GM13977 (cell line): Measurements from ENCODE around the gene RNU1-1.
"Not testable (repeated sequence)": the region's sequence is repeated elsewhere in the genome, so short reads cannot be mapped to it uniquely, and the experiment has no call there.

ENCODE experiments used
- DNase-seq: peaks from one replicate; pipeline ENCODE4 v3.0.0; 2012; ENCODE audit warnings: low spot score
- in situ Hi-C: fragments of 300-500 bp; cut with MboI; formaldehyde crosslinking; loops from one replicate; pipeline ENCODE4 v1.12.0; 2022; ENCODE audit warnings: low sequenced_read_pairs, low pct_unique_long_range_greater_than_20kb, mixed read lengths, inconsistent platforms; ENCODE audit not compliant: unreplicated experiment

The RNU1-1 gene

DNA sequence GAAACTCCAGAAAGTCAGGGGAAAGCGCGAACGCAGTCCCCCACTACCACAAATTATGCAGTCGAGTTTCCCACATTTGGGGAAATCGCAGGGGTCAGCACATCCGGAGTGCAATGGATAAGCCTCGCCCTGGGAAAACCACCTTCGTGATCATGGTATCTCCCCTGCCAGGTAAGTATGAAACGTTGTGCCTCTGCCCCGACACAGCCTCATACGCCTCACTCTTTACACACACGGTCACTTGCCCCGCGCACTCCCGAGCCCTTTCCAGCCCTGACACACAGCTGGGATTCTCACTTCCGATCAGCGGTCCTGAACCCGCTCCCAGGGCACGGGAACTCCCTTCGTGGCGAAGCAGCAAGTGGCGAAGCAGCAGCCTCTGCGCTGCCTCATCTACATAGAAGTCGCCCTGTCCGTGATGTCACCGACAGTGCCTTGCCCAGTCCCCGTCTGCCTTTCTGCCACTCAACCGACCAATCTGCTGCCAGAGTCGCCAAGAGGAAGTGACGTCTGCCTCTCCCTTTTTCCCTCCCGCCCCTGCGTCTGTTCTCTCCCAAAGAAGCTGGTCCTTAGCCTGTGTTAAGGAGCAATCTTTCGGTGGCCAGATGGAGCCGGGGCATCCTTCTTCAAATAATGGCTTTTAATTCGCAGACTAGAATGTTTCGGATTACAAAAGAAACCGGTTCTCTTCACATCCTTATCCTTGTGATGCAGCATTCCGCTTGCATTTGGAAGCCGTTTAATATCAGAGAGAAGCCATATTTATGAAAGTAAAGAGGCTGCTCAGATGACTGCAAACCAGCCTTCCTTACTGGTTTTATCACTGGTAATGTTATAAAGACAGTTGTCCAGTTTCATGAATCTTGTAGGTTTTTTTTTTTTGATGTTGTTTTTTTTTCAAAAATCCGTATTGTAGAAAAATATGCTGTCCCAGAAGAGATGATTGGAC is at the start of gene RNU1-1:
RNU1-1 (minus strand) TSS at position 179 of the 949 bp plus-strand sequence.
- in situ Hi-C loops, DNase-seq: not testable (repeated sequence)

DNA sequence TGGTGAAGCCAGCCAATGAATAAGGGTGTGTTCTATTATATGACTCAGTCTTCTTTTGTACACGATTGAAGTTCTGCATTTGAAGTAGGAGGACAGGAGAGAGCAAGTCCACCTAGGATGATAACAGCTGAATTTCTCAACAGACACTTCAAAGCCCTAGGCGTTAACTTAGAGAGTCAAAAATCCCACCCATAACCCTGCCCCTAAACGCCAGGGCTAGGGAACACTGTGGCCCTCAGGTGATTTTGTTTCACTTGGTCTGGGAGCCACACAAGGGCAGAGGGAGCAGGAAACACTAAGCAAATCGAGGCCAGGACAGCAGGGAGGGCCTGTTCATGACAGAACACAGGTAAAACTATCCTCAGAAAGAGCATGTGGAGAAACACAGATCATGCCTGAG is 47.0 kb upstream of the RNU1-1 start:
- DNase-seq: not testable (repeated sequence)

DNA sequence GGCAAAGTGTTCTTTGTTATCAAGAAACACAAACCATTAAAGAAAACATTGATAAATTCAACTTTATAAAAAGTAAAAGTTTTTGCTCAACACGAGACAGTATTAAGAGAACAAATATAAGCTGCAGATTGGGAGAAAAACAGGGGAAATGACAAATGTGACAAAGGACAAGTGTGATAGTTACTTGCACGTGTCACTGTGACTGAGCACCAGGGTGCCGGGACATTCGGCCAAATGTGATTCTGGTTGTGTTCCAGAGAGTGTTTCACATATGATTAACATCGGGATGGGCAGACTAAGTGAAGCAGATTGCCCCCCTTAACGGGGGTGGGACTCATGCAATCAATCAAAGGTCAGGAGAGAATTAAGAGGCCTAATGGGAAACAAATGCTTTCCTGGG is 46.4 kb upstream of the RNU1-1 start:
- in situ Hi-C loops, DNase-seq: not testable (repeated sequence)

More for the DNA sequence above, 47.0 kb upstream of the RNU1-1 start:
- in situ Hi-C loops: not testable (repeated sequence)

DNA sequence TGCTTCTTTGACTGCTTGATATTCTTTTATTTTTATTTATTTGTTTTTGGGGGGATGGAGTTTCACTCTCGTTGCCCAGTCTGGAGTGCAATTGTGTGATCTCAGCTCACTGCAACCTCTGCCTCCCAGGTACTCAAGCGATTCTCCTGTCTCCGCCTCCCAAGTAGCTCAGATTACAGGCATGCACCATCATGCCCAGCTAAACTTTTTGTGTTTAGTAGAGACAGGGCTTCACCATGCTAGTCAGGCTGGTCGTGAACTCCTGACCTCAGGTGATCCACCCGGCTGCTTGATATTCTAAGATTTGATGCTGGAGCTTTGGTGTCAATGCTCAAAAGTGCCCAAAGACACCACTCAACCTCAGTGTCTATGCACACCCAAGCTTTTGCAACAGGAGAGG is 45.6 kb upstream of the RNU1-1 start:
- DNase-seq, in situ Hi-C loops: not testable (repeated sequence)

- in situ Hi-C loops, DNase-seq: not testable (repeated sequence)
Observed at GRCh38 chr1:16557034-16557433, 42.9 kb upstream of the RNU1-1 start.

- in situ Hi-C loops: not testable (repeated sequence)
Observed at GRCh38 chr1:16553244-16553643, 39.2 kb upstream of the RNU1-1 start.

DNA sequence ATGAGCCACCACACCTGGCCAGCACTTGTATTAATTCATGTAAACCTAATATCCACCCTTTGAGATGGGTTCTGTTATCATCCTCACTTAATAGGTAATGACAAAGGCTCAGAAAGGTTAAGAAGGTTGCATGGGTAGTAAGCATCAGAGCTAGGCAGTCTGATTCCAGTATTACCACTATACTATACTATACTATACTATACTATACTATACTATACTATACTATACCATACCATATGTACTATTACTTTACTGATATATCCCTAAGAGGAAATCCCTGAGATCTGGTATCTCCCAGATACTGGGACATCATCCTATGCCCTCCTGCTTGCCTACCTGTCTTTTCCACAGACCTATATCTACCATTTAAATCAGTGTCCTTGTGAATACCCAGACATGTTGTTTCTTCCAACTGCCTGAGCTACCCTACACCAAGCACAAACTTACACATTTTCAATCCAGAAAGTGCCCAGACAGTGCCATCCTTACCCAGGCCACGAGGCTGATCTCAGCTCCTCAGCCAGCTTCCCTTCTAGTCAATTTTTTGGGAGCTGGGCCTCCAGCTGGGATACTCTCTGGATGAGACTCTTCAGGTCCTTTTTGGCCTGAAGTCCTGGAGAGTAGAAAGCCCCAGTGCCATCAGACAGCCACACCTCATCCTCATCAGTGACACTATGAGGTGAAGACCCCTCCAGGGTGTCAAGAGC is 36.3 kb upstream of the RNU1-1 start:
- in situ Hi-C loops, DNase-seq: not testable (repeated sequence)

More at GRCh38 chr1:16553244-16553643, 39.2 kb upstream of the RNU1-1 start:
- DNase-seq: not testable (repeated sequence)

DNA sequence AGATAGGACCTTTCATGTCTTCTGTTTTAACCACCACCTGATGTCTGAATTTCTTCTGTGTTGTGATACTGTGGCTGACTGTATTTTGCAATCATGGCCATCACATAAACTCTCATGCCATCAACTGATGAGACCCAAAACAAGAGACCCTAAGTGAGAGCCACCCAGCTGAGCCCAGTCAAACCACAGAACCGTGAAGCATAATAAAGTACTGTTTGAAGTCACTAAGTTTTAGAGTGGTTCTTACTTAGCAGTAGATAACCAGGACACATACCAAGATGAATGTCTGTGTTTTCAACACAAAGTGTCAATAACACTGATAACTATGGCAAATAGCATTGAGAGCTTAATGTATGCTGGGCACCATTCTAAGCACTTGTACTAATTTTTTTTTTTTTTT is 35.5 kb upstream of the RNU1-1 start:
- DNase-seq, in situ Hi-C loops: not testable (repeated sequence)

- in situ Hi-C loops, DNase-seq: not testable (repeated sequence)
Observed at GRCh38 chr1:16547502-16548241, 33.6 kb upstream of the RNU1-1 start.

- in situ Hi-C loops, DNase-seq: not testable (repeated sequence)
Observed at GRCh38 chr1:16545682-16546095, 31.6 kb upstream of the RNU1-1 start.

- in situ Hi-C loops: not testable (repeated sequence)
Observed at GRCh38 chr1:16540421-16540893, 26.4 kb upstream of the RNU1-1 start.

DNA sequence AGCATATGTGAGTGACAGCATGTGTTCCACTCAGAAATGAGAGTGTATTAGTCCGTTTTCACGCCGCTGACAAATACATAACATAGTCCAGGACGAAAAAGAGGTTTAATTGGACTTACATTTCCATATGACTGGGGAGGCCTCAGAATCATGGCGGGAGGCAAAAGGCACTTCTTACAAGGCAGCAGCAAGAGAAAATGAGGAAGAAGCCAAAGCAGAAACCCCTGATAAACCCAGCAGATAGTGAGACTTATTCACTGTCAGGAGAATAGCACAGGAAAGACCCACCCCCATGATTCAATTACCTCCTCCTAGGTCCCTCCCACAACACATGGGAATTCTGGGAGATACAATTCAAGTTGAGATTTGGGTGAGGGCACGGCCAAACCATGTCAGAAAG is 23.4 kb upstream of the RNU1-1 start:
- in situ Hi-C loops, DNase-seq: not testable (repeated sequence)

More at GRCh38 chr1:16540421-16540893, 26.4 kb upstream of the RNU1-1 start:
- DNase-seq: not testable (repeated sequence)

DNA sequence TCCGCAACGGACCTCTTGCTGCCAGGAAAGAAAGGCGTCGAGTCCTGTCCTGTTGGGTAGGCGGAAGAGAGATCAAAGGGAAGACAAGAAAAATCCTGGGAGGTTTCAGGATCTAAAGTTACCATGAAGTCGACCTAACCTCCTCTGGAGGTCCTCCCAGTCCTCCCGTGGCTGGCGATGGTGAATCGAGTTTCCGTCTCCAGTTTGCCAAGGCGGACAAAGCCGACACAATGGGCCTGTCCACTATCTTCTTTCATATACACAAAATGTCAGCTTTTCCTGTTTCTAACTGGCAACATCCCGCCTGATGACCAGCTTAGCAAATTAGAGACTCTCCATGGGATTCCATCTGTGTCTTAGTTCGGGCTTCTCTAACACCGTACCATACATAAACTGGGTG is 22.7 kb upstream of the RNU1-1 start:
- DNase-seq, in situ Hi-C loops: not testable (repeated sequence)

DNA sequence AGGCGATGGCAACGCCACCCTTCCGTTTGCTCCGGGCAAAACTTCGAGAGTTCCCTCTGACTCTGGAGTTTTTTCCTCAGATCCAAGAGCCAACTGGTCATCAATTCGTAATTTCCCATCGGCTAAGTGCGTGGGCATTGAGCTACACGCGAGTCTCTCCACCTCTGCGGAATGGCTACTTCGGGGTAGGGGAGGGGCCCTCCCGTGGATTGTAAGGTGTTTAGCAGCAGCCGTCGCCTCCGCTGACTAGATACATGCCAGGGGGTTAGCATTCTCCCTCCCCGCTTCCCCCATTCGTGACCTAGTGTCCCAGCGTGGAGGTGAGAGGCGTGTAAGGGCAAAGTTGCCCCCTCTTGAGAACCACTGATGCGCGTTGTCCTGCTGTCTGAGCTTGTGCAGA is 21.8 kb upstream of the RNU1-1 start:
- in situ Hi-C loops, DNase-seq: not testable (repeated sequence)

DNA sequence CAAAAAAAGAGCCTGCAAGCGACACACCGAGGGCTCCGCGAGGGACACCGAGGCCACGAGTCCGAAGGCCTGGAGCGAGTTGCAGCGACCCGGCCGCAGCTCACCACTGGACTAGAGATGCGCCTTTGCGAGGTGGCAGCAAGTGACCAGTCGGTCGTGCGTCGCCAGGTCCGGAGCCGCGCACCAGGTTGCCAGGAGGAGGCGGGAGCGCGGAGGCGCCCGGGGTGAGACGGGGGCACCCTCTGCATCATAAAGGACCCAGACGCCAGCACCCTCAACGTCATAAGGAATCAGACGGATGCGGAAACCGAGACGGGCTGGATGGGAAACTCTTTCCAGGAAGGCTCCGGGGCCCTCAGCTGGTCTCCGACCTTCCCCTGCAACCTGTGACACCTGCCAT is 21.4 kb upstream of the RNU1-1 start:
- DNase-seq, in situ Hi-C loops: not testable (repeated sequence)

GRCh38 chr1:16534829-16535456 is 20.9 kb upstream of the RNU1-1 start:
- DNase-seq, in situ Hi-C loops: not testable (repeated sequence)

DNA sequence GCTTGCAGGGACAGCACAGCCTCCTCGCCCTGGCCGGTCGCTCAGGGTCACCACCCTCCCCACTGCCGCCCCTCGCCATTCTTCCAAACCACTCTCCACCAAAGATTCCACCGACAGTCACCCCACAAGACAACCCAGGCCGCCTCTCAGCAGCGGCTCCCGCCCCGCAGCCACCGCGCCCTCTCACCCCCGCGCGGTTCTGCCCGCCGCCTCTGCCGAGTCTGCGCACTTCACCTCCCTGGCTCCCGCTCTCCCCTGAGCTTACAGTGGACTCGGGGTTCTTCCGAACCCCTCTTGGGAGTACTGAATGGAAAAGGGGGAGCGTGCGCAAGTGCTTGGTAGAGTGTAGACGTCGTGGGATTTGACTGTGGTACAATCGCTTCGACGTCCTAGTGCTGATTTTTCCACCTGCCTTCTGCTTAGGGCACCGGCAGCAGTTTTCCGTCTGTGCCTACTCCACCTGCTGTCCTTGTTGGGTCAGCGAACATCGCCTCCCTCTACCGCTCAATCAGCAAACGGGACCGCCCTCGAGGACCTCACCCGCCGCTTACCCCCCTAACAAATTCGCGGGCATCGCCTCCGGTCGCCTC is 20.2 kb upstream of the RNU1-1 start:
- DNase-seq, in situ Hi-C loops: not testable (repeated sequence)
